ENCODE data around the gene RAB5B. TPM values are rescaled to one million over a fixed set of nuclear protein-coding genes. Genes with fewer than 3 reads are reported as not detected.
A peak's percentile ranks its signal among the peaks of the same experiment; 100 is the strongest.

Gene RAB5B
- total RNA-seq (79.1 and 93.4 TPM in 2 replicates), polyA plus RNA-seq (101 and 103 TPM in 2 replicates)

GRCh38 chr12:55973599-55974307 lies at the start of gene RAB5B:
TSS of gene RAB5B (plus strand) at chr12:55974078. CDS start at chr12:55986961, 12,883 bp downstream.
- H3K4me3 ChIP-seq = peak within 1 kb of the TSS; percentile 54
- peak within 1 kb of the TSS; percentile 96 for H3K27ac ChIP-seq
- peaks cover 55% of the 10 kb centered on the region for H3K79me2 ChIP-seq
- no peaks in the 10 kb centered on the region for H3K27me3 ChIP-seq
- peak; percentile 100 for DNase-seq (ENCODE audit: low spot score)
- no peaks in the 10 kb centered on the region for H3K9me2 ChIP-seq (replicated peaks; ENCODE audit: insufficient read depth)
- under 1% methylated on average over 35 of the region's 39 CpGs for WGBS (ENCODE audit: low lambda C conversion rate, missing lambda C conversion rate)
- peaks cover 18% of the 10 kb centered on the region for H3K4me1 ChIP-seq (ENCODE audit: insufficient read depth)
- peaks cover 26% of the 10 kb centered on the region for H4K20me1 ChIP-seq (ENCODE audit: insufficient read depth, poor library complexity, severe bottlenecking)
- no peaks in the 10 kb centered on the region for H3K36me3 ChIP-seq (replicated peaks; ENCODE audit: insufficient read depth, low read depth)
- peak within 1 kb of the TSS; percentile 50 for H2AFZ ChIP-seq
- H3K4me2 ChIP-seq = peak within 1 kb of the TSS; percentile 87
- TF ChIP-seq EZH2 (IDR thresholded peaks at IDR 0.05; ENCODE audit: borderline replicate concordance) (no peak), EZH2phosphoT487 (IDR thresholded peaks at IDR 0.05; ENCODE audit: low read depth, severe bottlenecking, unreplicated experiment) (no peak)
- TF ChIP-seq, protein P1, sequence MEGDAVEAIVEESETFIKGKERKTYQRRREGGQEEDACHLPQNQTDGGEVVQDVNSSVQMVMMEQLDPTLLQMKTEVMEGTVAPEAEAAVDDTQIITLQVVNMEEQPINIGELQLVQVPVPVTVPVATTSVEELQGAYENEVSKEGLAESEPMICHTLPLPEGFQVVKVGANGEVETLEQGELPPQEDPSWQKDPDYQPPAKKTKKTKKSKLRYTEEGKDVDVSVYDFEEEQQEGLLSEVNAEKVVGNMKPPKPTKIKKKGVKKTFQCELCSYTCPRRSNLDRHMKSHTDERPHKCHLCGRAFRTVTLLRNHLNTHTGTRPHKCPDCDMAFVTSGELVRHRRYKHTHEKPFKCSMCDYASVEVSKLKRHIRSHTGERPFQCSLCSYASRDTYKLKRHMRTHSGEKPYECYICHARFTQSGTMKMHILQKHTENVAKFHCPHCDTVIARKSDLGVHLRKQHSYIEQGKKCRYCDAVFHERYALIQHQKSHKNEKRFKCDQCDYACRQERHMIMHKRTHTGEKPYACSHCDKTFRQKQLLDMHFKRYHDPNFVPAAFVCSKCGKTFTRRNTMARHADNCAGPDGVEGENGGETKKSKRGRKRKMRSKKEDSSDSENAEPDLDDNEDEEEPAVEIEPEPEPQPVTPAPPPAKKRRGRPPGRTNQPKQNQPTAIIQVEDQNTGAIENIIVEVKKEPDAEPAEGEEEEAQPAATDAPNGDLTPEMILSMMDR (IDR thresholded peaks at IDR 0.05; ENCODE audit: poor library complexity) = no peak
- H3K9me3 ChIP-seq (ENCODE audit: low read depth) = no peaks in the 10 kb centered on the region

DNA sequence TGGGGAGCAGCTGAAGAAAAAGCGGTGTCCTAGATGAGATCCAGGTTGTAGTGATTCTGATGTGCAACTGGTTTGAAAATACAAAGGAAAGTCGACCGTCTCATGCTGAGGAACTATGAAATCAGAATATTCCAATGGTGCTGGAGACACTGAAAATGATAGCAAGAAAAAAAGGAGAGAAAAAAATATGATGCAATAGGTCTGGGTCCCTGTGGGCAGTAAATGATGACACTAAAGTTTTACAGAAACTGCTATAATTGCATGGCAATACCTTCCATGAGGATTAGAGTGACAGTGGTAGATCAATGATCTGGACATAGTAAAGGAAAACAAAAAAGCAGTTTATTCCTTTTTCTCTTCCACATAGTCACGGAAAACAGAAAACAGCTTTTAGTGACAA lies 48.5 kb upstream of the RAB5B start:
- peaks cover 19% of the 10 kb centered on the region for H3K4me1 ChIP-seq (ENCODE audit: insufficient read depth)
- no peaks in the 10 kb centered on the region for H3K9me2 ChIP-seq (replicated peaks; ENCODE audit: insufficient read depth)
- WGBS (ENCODE audit: low lambda C conversion rate, missing lambda C conversion rate) = 98% methylated on average over 4 of the region's 4 CpGs
- H3K4me2 ChIP-seq = peak overlapping the region; percentile 85
- H3K27me3 ChIP-seq = no peaks in the 10 kb centered on the region
- no peak overlapping the region for H3K4me3 ChIP-seq
- no peak for DNase-seq (ENCODE audit: low spot score)
- H3K27ac ChIP-seq = peak overlapping the region; percentile 97
- TF ChIP-seq EZH2 (IDR thresholded peaks at IDR 0.05; ENCODE audit: borderline replicate concordance) = no peak
- TF ChIP-seq, protein P1 (IDR thresholded peaks at IDR 0.05; ENCODE audit: poor library complexity) = no peak
- no peak for TF ChIP-seq EZH2phosphoT487 (IDR thresholded peaks at IDR 0.05; ENCODE audit: low read depth, severe bottlenecking, unreplicated experiment)
- no peaks in the 10 kb centered on the region for H3K36me3 ChIP-seq (replicated peaks; ENCODE audit: insufficient read depth, low read depth)
- no peak overlapping the region for H2AFZ ChIP-seq
- peaks cover 73% of the 10 kb centered on the region for H3K79me2 ChIP-seq
- H3K9me3 ChIP-seq (ENCODE audit: low read depth) = no peaks in the 10 kb centered on the region
- H4K20me1 ChIP-seq (ENCODE audit: insufficient read depth, poor library complexity, severe bottlenecking) = no peaks in the 10 kb centered on the region

GRCh38 chr12:55925870-55926737 lies 47.8 kb upstream of the RAB5B start:
- H3K9me2 ChIP-seq (replicated peaks; ENCODE audit: insufficient read depth) = no peaks in the 10 kb centered on the region
- H3K27ac ChIP-seq = peak overlapping the region; percentile 97
- WGBS (ENCODE audit: low lambda C conversion rate, missing lambda C conversion rate) = 17% methylated on average over 10 of the region's 10 CpGs
- no peaks in the 10 kb centered on the region for H4K20me1 ChIP-seq (ENCODE audit: insufficient read depth, poor library complexity, severe bottlenecking)
- peaks cover 66% of the 10 kb centered on the region for H3K79me2 ChIP-seq
- no peaks in the 10 kb centered on the region for H3K27me3 ChIP-seq
- peak overlapping the region; percentile 43 for H3K4me3 ChIP-seq
- peaks cover 25% of the 10 kb centered on the region for H3K4me1 ChIP-seq (ENCODE audit: insufficient read depth)
- peak overlapping the region; percentile 1 for H2AFZ ChIP-seq
- no peak for DNase-seq (ENCODE audit: low spot score)
- no peaks in the 10 kb centered on the region for H3K9me3 ChIP-seq (ENCODE audit: low read depth)
- TF ChIP-seq EZH2phosphoT487 (IDR thresholded peaks at IDR 0.05; ENCODE audit: low read depth, severe bottlenecking, unreplicated experiment) (no peak), EZH2 (IDR thresholded peaks at IDR 0.05; ENCODE audit: borderline replicate concordance) (no peak)
- TF ChIP-seq, protein P1 (IDR thresholded peaks at IDR 0.05; ENCODE audit: poor library complexity) = no peak
- H3K36me3 ChIP-seq (replicated peaks; ENCODE audit: insufficient read depth, low read depth) = no peaks in the 10 kb centered on the region
- peak overlapping the region; percentile 85 for H3K4me2 ChIP-seq
